ENCODE measurements around the gene BRSK2. TPM values are rescaled to one million over a fixed set of nuclear protein-coding genes. Genes with fewer than 3 reads are reported as not detected.

BRSK2 gene
- total RNA-seq, 1 donor from 2014 or later: 6.9 TPM

DNA sequence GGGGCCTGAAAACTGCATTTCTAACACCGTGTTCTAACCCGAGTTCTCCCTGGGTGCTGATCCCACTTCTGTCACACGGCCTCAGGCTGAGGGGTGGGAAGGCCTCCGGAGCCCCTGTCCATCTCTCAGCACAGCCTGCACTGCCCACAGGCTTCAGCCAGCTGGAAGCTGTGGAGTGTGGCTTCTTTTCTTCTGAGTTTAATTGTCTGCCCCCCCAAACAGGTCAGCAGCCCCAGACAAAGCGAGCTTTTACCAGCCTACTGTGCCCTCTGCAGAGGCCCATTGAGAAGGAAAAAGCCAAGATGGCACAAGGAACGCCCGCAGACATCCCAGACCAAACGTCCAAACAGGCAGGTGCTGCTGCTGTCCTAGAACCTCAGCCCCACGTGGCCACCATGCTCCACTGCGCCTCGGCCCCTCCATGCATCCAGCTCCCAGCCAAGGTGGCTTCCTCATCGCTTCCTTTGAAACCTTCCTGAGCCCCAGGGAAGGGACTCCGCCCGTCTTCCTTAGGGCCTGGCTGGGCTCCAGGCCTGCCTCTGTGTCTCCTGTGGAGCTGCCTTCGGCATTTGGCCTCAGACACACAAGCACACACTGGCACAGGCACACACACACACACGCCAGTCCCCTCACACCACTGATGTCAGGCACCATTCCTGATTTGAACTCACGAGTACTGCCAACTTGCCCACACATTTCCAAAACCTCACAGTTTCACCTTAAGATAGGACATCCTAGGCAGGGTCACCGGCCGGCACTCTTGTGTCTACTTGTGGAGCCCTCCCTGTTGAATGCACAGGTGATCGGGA, 95.2 kb downstream of the BRSK2 start:
- TF ChIP-seq, protein P1, sequence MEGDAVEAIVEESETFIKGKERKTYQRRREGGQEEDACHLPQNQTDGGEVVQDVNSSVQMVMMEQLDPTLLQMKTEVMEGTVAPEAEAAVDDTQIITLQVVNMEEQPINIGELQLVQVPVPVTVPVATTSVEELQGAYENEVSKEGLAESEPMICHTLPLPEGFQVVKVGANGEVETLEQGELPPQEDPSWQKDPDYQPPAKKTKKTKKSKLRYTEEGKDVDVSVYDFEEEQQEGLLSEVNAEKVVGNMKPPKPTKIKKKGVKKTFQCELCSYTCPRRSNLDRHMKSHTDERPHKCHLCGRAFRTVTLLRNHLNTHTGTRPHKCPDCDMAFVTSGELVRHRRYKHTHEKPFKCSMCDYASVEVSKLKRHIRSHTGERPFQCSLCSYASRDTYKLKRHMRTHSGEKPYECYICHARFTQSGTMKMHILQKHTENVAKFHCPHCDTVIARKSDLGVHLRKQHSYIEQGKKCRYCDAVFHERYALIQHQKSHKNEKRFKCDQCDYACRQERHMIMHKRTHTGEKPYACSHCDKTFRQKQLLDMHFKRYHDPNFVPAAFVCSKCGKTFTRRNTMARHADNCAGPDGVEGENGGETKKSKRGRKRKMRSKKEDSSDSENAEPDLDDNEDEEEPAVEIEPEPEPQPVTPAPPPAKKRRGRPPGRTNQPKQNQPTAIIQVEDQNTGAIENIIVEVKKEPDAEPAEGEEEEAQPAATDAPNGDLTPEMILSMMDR (IDR thresholded peaks at IDR 0.05): no peak
- H3K27ac Mint-ChIP-seq (ENCODE audit: unreplicated experiment): no peak overlapping the region
- H3K4me1 Mint-ChIP-seq (ENCODE audit: low read depth): peaks cover 43% of the 10 kb centered on the region
- no peaks in the 10 kb centered on the region for H3K36me3 Mint-ChIP-seq (ENCODE audit: low read depth)
- H3K4me3 Mint-ChIP-seq (ENCODE audit: unreplicated experiment): no peak overlapping the region
- DNase-seq (ENCODE audit: low spot score): peak; percentile 52
- H3K9me3 Mint-ChIP-seq (ENCODE audit: low read depth): no peaks in the 10 kb centered on the region
- no peaks in the 10 kb centered on the region for H3K27me3 Mint-ChIP-seq (ENCODE audit: low read depth)

DNA sequence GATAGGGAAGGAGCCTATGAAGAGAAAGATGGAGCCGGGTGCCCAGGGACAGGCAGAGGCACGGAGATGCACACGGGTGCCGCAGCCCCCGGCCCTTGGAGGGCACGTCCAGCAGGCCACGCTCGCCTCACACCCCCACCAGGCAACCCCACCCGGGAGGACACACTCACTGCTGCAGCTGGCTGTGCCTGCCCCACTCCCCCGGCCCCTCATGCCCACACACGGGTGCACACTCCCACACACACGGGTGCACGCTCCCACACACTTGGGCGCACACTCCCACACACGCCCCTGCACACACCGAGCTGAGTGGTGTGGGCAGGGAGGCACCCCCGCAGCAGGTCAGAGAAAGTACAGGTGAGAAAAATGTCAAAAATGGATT, 95.8 kb downstream of the BRSK2 start:
- no peak overlapping the region for H3K4me3 Mint-ChIP-seq (ENCODE audit: unreplicated experiment)
- H3K27ac Mint-ChIP-seq (ENCODE audit: unreplicated experiment): no peak overlapping the region
- H3K9me3 Mint-ChIP-seq (ENCODE audit: low read depth): no peaks in the 10 kb centered on the region
- peaks cover 43% of the 10 kb centered on the region for H3K4me1 Mint-ChIP-seq (ENCODE audit: low read depth)
- TF ChIP-seq, protein P1 (IDR thresholded peaks at IDR 0.05): no peak
- H3K36me3 Mint-ChIP-seq (ENCODE audit: low read depth): no peaks in the 10 kb centered on the region
- H3K27me3 Mint-ChIP-seq (ENCODE audit: low read depth): no peaks in the 10 kb centered on the region
- peak; percentile 91 for DNase-seq (ENCODE audit: low spot score)

DNA sequence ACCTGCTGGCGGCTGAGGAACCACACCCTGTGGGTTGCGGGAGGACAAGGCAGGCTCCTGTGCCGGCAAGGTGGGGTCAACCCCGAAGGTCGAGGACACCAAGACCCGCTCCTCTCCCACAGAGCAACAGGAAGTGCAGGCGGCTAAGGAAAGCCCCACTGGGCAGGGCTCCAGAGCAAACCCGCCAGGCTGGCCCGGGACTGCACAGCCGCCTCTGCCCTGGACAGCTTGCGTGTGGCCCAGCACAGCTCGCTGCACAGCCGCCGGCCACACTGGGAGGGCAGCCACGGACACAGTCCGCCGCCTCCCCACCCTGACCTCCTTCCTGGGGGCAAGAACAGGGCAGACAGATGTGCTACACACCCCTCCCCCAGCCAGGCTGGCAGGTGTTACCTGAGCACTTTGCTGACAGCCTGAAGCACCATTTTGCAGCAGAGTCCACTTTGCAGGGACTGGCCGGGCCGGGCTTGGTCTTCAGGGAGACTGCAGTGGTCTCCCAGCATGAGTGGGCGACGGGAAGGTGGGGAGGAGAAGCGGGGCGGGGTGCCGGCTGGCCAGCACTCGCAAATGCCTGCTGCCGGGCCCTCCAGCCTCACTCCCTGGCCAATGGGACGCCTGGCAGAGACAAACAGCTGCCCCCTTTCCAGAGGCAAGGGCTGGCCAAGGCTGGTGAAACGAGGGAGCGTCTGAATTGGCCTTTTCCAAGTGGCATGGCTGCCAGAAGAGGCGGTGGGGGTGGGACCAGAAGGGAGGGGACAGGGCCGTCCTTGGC, 96.5 kb downstream of the BRSK2 start, which contains the start of gene MOB2:
MOB2 (minus strand) TSS at position 726 of the 772 bp plus-strand sequence; CDS start at position 503, 223 bp downstream.
- TF ChIP-seq, protein P1 (IDR thresholded peaks at IDR 0.05): no peak
- Mint-ChIP-seq H3K36me3 (ENCODE audit: low read depth) (no peaks in the 10 kb centered on the region), H3K9me3 (ENCODE audit: low read depth) (no peaks in the 10 kb centered on the region), H3K4me3 (ENCODE audit: unreplicated experiment) (no peak within 1 kb of the TSS), H3K27me3 (ENCODE audit: low read depth) (no peaks in the 10 kb centered on the region), H3K4me1 (ENCODE audit: low read depth) (peaks cover 41% of the 10 kb centered on the region), H3K27ac (ENCODE audit: unreplicated experiment) (peak within 1 kb of the TSS; percentile 12)
- DNase-seq (ENCODE audit: low spot score): peak; percentile 90

DNA sequence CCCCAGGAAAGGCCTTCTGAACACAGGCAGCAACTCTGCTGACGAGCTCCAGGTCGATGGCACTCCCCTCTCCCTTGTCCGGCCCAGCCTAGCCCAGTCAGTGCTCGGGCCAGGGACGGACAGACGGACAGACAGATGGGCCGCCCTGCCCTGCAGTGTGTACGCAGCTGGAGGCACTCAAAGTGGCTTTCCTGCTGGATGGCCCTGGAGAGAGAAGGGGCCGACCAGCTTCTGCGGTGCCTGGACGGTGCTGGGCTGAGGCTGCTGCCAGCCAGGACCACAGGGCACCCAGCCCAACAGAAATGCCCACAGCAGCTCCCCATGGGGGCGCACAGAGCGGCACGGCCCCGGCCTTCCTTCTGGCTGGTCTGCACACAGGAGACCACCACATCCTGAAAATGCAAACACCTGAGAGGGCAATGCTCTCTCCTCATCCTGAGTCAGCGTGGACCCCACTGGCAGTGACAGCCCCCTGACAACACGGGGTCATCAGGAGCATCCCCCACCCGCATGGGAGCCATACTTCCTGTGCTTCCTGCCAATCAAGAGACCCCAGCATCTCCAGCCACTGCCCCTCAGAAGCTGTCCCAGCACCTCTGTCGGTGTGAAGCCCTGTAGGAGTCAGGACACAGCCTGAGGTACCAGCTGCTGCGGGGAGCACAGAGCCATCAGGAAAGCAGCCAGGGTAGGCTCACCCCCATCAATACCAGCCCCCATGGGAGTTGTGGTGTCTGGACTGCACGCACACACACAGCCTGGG, 97.5 kb downstream of the BRSK2 start:
- Mint-ChIP-seq H3K36me3 (ENCODE audit: low read depth) (no peaks in the 10 kb centered on the region), H3K27ac (ENCODE audit: unreplicated experiment) (no peak overlapping the region), H3K27me3 (ENCODE audit: low read depth) (no peaks in the 10 kb centered on the region), H3K4me3 (ENCODE audit: unreplicated experiment) (no peak overlapping the region), H3K9me3 (ENCODE audit: low read depth) (no peaks in the 10 kb centered on the region), H3K4me1 (ENCODE audit: low read depth) (peaks cover 34% of the 10 kb centered on the region)
- DNase-seq (ENCODE audit: low spot score): peak; percentile 81
- TF ChIP-seq, protein P1 (IDR thresholded peaks at IDR 0.05): no peak

Data from chondrocyte (in vitro differentiated cells).